Activated T-cell treated with anti-CD3 and anti-CD28 coated beads for 48 hours (primary cell): Measurements from ENCODE around the gene MYO3B.
"Not testable (repeated sequence)": the region's sequence is repeated elsewhere in the genome, so short reads cannot be mapped to it uniquely, and the experiment has no call there.

Experiments used
- DNase-seq: peaks from one replicate; pipeline ENCODE4 v3.0.0-alpha.2; 2020; ENCODE audit warnings: low read depth

Gene MYO3B

GRCh38 chr2:170208967-170209366, 31.0 kb downstream of the MYO3B start:
- no peak for DNase-seq

- no peak for DNase-seq
Observed at GRCh38 chr2:170212625-170213280, 34.8 kb downstream of the MYO3B start.

GRCh38 chr2:170213281-170213625, 35.3 kb downstream of the MYO3B start:
- not testable (repeated sequence) for DNase-seq

GRCh38 chr2:170213651-170214050, 35.7 kb downstream of the MYO3B start:
- DNase-seq = no peak

DNA sequence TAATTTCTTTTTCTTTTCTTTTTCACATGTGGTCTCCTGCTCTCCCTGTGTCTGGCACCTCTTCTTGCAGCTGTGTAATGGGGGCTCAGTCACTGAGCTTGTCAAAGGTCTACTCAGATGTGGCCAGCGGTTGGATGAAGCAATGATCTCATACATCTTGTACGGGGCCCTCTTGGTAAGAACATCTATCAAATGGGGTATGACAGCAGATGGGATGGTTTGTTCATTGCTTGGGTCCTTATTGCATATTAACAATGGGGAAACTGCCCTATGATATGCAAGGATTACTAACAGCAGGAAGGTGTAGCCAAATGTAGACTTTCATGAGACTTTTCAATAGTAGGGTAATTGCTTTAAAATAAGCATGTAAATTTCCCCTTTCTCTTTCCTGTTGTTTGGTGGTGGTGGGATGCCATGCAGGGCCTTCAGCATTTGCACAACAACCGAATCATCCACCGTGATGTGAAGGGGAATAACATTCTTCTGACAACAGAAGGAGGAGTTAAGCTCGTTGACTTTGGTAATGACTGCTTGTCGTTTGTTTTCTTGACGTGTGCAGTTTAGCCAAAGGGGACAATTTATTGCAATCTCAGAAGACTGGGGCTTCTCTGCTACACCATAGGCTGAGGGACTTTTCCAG, 36.5 kb downstream of the MYO3B start:
- DNase-seq = no peak

GRCh38 chr2:170215021-170215420, 37.1 kb downstream of the MYO3B start:
- no peak for DNase-seq

- no peak for DNase-seq
Observed at GRCh38 chr2:170216428-170216827, 38.5 kb downstream of the MYO3B start.

DNA sequence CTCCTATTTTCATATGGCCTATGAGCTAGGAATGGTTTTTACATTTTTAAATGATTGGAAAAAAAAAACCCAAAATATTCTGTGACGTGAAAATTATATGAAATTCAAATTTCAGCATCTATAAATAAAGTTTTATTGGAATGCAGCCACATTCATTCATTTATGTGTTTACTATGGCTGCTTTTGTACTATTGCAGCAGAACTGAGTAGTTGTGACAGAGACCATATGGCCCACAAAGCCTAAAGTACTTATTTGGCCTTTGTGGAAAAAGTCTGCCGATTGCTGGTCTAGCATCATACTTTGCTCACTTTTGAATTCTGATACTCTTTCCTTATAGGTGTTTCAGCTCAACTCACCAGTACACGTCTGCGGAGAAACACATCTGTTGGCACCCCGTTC, 39.0 kb downstream of the MYO3B start:
- DNase-seq = no peak

GRCh38 chr2:170217778-170218251, 39.9 kb downstream of the MYO3B start:
- DNase-seq = no peak

DNA sequence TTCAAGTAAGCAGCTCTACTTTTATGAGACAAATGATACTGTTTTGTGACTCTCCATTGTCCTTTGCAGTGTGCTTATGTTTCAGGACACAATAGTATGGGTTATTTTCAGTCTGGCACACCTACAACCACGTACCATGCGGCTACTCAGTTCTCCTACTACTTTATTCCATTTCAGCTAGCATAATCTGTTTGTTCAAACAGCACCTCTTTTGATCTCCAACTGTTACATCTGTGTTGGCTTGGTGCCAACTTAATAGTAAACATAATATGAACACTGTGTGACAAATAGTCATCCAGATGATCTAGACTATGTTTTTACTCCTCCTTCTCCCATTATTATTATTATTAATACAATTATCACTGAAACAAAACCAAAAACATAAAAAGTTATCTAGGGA, 40.5 kb downstream of the MYO3B start:
- no peak for DNase-seq

DNA sequence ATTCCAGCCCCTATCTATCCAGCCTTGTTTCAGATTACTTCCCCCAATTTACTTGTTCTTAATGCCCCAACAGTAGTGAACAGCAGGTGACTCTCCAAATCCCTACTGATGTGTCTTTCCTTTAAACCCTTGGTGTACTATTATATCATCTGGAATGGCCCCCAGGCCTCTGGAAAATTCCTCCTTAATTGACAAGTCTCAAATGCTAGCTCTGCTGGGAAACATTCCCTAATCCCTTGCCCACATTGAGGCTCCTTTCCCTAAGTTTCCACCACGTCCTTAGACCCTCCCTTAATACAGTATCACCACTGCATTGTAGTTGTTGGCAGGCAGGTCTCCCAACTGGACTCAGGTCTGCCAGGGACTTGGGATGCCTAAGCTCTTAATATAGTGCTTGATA, 41.0 kb downstream of the MYO3B start:
- no peak for DNase-seq

- DNase-seq = no peak
Observed at GRCh38 chr2:170221317-170222288, 43.7 kb downstream of the MYO3B start.

- DNase-seq = no peak
Observed at GRCh38 chr2:170222298-170222697, 44.4 kb downstream of the MYO3B start.

DNA sequence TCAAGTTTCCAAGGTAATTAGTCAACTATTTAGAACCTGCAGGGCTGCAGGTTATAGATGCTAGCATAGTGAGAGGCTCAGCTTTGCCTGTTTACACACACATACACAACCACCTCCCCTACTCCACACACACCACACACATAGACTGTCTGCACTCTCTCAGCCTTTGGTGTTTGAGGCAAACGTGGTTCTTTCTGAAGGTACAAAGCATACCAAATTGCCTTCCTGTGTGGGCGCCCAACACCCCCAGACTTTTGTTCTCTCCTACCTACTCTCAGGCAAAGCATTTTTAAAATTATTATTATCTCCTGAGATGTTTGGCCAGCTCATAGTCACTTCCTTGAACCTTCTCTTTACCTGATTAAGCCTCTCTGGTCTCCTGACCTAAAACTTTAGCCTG, 44.9 kb downstream of the MYO3B start:
- DNase-seq = no peak

GRCh38 chr2:170224692-170225294, 46.8 kb downstream of the MYO3B start:
- no peak for DNase-seq

- DNase-seq = no peak
Observed at GRCh38 chr2:170226216-170226615, 48.3 kb downstream of the MYO3B start.

- DNase-seq = no peak
Observed at GRCh38 chr2:170227507-170227947, 49.6 kb downstream of the MYO3B start.

- DNase-seq = no peak
Observed at GRCh38 chr2:170227951-170228350, 50.0 kb downstream of the MYO3B start.

GRCh38 chr2:170228429-170228828, 50.5 kb downstream of the MYO3B start:
- DNase-seq = no peak

GRCh38 chr2:170229125-170229524, 51.2 kb downstream of the MYO3B start:
- no peak for DNase-seq

- no peak for DNase-seq
Observed at GRCh38 chr2:170229744-170230143, 51.8 kb downstream of the MYO3B start.
